Measurements from ENCODE around the gene TADA2A.

Gene TADA2A

DNA sequence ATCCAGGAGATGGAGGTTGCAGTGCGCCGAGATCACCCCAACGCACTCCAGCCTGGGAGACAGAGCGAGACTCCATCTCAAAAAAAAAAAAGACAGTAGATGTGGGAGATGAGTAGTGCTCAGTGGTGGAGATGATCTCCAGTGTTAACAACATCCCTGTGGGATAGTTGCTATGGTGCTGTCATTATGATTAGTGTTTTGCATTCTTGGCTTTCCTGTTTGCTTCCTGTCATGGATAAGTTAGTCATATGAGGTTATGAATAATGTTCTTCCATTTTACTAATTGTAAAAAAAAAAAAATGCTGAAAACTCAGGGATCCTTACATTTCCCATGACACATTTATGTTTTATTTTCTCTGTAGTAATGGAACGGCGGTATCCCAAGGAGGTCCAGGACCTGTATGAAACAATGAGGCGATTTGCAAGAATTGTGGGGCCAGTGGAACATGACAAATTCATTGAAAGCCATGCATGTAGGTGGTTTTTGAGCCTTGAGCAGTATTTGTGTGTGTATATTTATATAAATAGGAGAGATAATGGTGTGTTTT, 58.5 kb downstream of the TADA2A start:
- no peak for DNase-seq

DNA sequence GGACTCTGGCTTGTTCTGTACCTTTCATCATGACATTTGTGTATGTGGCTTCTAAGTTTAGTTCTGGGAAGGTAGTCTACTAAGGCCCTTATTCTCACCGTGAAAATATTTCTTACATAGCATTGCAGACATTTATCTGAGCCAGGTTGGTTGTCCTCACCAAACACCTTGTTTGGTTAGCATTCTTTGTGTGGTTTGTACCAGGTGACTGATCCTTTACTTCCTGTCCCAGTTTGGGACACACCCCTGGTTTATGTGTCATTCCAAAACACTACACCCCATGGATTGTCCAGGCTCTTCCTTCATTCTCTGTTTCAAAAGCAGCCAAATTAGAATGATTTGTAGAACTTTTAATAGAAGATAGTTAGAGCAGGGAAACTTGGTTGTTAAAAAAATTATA, 59.8 kb downstream of the TADA2A start:
- DNase-seq = no peak

DNA sequence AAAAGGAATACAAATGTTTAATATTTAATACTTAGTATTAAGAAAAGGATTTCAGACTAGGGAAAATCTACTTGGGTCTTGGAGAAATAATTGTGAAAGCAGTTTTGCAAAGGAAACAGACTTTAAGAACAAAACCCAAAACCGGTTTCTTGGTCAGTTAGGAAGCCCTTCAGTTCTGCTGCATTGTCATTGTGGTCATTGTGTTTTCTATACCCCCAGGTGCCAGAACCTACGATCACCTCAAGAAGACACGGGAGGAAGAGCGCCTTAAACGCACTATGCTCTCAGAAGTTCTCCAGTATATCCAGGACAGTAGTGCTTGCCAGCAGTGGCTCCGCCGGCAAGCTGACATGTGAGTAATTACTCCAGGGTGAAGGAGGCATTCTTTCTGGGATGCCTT, 63.5 kb downstream of the TADA2A start:
- no peak for DNase-seq

DNA sequence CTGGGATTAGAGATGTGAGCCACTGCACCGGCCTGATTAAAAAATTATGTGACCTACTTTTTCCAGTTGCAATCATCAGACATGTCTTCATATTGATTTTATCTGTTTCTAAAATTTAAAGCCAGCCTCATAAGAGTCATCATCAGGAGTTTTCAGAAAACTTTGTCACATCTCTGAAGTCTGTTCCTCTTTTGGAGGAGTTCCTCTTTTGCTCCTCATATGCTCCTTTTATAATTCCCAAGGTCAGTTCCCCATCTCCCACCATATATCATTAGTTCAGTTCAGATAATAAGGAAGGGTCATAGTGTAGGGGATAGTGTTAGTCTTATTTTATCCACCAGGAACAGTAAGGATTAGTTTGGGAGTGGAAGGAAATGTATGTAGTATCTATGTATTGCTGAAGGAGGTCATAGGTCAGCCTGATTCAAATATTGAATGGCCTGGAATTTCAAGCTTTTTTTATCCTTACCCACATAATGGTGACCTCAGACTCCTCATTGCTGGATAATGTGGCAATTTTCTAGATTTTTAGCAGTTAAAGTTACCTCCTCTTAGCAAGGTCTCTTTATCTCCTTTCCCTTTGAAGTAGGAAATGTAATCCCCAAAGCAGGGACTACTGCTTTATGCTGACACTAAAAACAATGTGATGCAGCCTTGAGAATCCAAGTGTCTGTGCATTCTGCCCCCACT, 69.2 kb downstream of the TADA2A start:
- DNase-seq = no peak

DNA sequence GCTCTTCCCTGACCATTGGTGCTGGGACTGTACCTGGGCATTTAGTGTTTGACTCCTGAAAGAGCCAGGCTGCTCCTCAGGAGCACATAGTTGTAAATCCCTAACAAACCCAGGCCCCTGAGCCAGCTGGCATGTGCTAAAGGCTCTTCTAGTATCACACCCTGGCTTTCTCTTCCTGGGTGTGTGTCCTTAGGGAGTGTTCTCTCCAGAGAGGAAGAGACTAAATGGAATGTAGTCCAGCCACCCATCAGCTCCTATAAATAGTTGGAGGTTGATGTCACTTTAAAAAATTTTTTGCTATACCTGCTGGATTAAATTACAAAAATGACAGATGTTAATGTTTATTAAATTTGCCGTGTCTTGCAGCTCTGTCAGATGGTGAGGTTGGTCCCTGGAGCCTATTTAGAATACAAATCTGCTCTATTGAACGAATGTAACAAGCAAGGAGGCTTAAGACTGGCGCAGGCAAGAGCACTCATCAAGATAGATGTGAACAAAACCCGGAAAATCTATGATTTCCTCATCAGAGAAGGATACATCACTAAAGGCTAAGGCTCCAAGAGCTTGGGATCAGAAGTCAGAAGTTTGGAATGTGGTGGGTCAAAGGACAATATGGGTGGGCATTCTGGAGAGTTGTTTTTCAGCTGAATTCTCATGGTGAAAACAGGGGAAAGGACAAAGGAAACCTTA, 69.9 kb downstream of the TADA2A start:
- DNase-seq = no peak

DNA sequence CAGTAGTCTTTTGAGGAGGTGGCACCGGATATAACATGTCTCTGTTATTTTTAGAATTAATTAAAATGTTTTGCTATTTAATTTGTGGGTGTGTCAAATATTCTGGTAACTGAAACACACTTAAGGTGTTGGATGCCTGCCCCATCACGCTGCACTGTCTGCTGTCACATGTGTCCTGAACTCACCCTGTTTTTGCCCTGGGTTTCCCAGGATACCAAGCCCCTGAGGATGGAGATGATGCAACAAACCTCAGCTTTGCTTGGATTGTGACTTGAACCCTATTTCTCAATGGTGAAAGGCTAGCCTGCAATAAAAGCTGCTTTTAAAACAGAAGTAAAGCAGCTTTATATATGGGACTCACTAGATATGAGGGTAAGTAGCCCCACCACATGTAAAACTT, 71.5 kb downstream of the TADA2A start:
- DNase-seq = no peak

DNA sequence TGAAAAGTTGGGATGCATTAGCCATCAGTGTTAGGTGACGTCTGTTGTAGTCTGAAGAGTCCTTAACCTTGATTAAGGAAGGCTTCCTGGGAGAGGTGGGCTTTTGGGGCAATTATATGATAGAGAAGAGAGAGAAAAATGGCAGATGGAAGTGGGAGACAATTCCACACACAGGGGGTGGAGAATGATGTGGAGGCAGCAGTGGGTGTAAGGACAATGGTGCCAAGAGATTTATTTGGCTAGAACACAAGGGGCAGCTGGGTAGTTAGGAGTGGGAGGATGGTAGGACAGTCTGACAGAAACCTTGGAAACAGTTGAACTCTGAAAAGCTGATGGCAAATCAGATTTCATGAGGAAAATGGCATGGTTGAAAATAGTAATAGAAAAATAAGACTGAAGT, 72.3 kb downstream of the TADA2A start:
- no peak for DNase-seq

DNA sequence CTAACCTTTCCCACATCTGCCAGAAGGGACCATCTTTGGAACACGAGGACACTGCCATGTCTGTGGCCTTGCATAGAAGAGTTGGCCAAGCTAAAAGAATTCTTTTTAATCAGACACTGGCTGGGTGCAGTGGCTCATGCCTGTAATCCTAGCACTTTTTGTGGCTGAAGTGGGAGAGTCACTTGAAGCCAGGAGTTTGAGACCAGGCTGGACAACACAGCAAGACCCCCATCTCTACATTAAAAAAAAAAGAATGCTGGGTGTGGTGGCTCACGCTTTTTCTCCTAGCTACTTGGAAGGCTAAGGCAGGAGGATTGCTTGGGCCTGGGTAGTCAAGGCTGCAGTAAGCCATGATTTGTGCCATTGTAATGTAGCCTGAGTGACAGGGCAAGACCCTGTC, 73.7 kb downstream of the TADA2A start:
- no peak for DNase-seq

DNA sequence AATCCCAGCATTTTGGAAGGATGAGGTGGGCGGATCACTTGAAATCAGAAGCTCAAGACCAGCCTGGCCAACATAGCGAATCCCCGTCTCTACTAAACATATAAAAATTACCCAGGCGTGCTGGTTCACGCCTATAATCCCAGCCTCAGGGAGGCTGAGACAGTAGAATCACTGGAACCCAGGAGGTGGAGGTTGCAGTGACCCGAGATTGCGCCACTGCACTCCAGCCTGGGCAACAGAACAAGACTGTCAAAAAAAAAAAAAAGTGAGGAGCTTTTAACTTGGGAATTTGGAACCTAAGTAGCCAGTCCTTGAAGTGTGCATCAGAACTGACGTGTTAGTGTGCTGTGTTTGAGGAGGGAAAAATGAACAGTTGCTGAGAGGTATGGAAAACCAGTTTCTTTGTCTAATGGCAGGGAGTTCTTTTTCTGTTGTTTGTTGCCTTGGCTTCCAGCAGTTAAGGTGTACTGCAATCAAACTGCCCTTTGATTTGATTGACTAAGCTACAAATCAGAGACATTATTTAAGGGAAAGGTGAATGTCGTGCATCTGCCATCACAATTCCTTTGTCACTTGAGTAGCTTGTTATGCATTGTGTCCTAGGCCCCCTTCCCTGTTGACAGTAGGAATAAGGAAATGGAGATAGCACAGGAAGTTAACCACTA, 74.4 kb downstream of the TADA2A start:
- DNase-seq = no peak

DNA sequence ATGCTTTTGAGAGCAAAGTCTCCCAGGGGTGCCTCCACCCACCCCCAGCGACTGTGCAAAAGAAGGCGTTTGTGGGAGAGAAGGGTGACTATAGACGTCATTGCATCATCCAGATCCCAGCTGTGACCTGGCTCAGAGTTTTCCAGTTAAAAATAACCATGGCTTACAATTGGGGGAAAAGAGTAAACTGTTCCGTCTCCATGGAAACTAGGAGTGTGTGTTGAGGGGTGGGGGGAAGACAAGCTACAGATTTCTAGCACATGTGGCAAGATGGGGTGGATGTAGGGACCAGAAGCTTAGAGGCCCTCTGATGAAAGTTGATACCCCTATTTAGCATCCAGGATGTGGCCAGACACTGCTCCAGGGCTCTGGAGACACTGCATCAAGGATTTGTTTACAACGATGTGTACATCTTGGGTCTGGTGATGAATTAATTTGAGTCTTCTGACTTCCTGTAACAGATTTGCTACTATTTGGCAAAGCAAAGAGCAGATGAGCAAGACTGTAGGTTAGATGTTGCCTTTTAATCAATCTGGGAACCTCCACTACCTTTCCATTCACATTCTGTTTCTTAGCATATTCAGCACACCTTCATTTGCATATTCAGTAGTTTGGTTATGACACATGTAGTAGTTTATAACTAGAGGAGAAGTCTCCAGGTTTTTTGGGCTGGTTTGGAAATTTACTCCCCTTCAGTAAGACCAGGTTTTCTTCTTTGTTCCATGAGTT, 76.8 kb downstream of the TADA2A start:
- DNase-seq = no peak

DNA sequence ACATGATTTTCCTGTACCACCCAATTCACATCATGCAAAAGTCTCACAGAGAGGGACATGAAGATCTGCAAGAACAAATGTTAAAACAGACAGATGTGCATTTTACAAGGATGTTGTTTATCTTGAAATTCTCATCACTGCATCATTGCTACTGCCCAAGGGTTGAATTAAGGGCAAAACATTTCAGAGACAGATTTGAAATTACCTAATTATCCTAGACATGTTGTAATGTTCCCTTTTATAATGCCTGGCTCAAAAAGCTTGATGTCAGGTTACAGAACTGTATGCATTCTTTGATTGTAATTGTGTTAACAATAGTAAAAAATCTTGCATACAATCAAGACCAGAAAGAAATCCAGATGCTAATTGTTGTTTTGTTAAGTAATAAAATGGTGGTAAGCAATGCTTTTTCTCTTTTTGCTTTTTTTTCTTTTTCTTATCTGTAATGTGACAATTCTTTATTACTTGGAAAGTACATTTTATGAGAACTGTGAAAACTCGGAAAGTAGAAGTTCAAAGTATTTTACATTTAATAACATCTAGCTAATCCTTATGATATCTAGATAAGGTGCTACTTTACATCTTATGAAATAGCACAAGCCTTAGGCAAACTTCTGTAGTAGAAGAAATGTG, 79.4 kb downstream of the TADA2A start:
- DNase-seq = no peak

DNA sequence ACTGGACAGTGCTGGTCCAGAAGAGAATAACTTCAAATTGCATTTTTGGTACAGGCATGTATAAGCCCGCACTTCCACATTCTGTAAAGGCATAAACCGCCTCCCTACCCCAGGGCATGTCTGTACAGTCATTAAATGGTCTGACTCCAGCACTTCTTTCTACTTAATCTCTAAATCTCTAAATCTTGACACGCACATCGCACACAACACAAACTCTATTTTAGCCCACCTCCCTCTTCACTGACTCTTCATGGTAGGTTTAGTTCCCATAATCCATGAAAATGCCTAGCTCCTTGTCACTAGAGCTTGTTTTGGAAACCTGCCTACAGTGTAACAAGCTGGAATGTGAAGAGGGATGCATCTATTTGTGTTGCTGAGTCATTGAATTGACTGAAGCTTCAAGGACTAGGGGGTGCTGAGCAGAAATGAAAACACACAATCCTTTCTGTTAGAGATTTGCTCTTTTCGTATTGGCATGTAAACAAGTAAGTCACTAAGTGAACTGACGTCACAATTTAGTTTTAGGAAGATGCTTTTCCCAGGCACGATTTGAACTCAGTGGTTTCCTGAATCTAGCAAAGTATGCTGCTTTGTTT, 81.4 kb downstream of the TADA2A start:
- DNase-seq = no peak

DNA sequence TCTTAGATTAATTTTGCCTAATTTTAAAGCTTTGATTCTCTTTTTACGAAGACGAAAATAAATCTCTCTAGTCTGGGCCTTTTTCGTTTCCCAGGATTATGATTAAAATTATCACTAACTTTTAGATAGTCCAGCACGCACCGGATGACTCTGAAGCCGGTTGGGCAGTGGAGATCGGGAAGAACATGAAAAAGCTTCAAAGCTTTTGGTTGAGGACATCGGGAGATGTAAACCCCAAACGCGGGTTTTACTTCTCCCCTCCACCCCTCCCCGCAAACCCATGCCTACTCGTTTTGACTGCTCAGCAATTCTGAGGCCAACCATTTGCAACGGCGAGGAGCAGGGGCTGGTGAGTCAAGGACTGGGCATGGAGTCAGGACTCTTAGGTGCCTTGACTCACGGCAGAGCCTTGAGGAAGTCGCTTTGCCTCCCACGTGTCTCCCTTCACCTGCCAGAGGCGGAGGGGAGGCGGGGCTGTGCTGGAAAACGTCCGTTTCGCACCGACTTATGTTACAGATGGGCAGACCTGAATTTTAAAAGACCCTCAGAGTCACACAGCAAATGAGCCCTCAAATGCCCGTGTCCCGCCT, 82.0 kb downstream of the TADA2A start:
- DNase-seq = peak; percentile 69

DNA sequence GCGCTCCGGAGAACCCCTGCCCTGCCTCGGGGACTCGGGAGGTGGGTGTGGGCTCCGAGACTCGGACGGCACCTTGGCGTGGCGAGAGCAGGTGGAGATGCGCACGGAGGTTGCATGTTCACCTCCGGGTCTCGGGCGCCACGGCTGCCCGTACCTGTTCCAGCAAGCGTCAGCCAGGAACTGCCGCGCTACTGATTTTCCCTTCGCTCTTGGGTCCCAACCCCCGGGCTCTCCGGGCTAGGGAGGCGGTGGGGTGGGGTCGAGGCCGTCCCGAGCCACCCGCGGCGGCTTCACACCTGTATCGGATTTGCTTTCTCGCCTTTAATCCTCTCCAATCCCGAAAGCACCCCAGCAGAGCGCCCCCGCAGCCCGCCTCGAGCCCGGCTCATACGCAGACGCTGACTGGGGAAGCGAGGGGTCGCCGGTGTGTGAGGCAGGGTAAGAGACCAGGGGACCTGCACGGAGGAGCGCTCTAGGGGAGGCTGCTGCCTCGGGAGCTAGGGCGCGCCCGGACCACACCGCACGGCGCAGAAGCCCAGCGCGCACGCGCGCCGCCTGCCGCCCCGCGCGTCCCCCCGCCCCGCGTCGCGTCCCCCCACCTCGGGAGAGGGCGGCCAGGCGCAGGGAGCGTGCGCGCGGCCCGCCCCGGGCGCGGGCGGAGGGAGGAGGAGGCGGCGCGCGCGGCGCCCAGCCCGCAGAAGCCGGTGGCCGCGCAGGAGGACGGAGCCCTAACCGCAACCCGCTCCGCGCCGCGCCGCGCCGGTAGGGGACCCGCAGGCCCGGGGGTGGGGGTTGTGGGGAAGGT, 82.7 kb downstream of the TADA2A start, which contains the start of gene DUSP14:
Gene DUSP14, plus strand, starts transcription at position 695 of the 805 bp plus-strand sequence. CDS start 22,382 bp downstream, outside the sequence.
- peak; percentile 81 for DNase-seq

DNA sequence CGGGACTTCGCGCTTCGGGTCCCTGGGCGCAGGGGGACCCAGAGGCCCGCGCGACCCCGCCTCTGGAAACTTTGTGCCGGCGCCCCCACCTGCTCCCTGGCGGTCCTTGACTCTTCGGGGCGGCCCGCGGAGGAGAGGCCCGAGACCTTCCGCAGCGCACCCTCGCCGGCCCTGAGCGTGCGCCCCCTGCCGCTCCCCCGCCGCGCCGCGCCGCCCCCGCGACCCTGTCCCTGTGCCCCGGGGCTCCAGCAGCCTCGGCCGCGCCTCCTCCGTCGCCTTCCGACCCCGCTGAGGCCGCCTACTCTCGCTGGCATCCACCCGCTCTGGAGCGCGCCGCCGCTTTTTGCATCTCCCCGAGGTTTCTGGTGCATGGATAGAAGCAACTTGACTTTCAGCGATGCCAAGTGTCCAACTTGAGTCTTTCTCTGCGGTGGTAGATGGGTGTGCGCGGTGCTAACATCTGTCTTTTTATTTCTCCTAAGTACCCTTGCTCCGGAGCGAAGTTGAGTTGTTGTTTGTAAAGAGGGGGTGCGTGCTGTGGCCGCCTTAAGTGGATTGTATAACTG, 83.4 kb downstream of the TADA2A start:
- DNase-seq = no peak

DNA sequence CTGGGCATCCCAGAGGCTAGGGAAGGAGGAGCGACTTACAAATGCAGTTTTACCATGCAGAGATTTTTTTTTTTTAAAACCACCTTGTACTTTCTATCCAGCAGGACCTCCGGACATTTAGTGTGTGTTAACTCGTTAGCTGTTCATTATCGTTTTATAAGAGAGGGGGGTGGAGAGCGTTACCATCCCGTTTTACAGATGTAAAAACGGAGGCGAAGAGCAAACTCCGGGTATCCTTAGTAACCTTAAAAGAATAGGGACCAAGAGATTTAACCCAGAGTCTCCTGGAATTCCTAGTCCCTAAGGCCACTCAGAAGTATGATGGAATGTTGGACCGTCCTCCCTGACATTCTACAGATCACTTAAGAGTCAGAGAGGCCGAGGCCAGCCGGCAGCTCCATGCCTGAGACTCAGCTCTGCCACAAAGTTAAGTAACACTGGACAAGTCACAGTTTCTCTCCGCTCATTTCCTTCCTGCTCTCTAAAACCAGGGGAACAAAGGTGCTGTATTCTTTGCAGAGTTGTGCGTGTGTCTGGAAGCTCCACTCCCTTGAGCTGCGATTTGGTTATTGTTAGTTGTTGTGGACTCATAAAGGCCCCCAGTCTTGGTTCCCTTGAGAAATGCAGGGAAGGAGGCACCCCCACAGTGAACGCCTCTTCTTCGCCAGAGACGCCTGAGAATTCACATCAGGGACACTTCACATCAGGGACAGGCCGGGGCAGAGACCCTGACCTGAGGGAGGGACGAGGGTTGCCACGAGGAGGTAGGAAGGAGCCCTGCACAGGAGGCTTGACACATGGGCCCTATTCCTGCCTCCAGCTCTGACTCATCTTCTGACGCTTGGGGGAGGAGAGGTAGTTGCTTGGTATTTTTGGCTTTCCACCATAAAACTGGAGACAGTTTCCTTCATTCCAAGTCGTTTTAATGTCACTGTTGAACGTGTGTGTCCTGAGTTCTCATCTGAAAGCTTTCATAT, 84.2 kb downstream of the TADA2A start:
- peak; percentile 76 for DNase-seq

DNA sequence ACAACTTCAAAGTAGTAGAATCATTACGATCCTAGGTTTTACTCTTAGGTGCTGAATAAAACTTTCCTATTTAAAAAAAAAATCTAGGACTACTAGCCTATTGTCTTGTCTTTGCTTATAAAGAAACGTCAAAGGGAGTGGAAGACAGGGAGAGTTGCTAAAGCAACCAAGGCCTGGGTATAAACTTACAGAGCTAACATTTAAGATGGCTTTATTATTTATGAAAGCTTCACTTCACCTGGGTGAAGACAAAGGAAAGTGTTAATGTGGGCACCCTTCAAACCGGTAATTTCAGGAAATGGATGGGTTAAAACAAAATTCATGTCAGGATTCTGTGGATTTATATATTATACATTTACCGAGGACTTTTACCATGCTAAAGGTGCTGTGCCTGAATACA, 85.5 kb downstream of the TADA2A start:
- no peak for DNase-seq

DNA sequence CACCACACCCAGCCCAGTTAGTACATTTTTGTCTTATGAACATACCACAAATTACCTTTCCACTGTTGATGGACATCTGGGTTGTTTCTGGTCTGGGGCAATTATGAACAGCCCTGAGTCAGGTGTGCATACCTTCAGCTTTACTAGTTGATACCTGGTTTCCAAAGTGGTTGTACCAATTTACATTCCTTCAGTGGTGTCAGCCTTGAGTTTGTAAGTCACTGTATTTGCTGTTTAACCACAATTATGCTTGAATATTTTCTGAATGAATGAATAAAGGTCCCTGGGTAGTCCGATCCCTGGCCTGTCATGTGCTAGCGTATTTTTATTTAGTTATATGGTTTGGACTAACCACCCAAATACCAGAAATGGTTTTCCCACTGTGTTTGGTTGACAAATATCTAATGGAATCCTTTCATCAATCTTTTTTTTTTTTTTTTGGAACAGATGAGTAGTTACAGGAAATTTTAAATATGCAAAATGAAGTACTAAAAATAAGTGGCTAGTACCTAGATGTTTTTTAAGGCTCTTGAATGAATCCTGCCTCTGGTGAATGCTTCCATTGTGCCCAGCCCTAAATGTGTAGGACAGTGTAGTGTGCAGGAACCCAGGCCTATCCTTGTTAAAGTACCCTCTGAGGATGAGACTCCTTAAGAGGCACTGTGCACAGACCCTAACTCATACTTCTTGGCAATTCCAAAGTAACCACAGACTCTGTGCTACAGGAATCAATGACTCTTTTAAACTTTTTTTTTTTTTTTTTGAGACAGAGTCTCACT, 86.8 kb downstream of the TADA2A start:
- no peak for DNase-seq

Data from 8988T (cell line).